Ishikawa (cell line): ENCODE data around the gene NAP1L1.
A peak's percentile ranks its signal among the peaks of the same experiment; 100 is the strongest.

Experiments
- CEBPB ChIP-seq: IDR thresholded peaks from 2 replicates; pipeline ENCODE4 v1.6.1; 2012
- CREB1 ChIP-seq: IDR thresholded peaks from 2 replicates; pipeline ENCODE4 v1.6.1; 2012; ENCODE audit warnings: low read depth
- EGR1 ChIP-seq: IDR thresholded peaks from 2 replicates; pipeline ENCODE4 v1.6.1; 2012
- EP300 ChIP-seq: IDR thresholded peaks from 2 replicates; pipeline ENCODE4 v1.6.1; 2012; ENCODE audit warnings: borderline replicate concordance
- FOXM1 ChIP-seq: IDR thresholded peaks from 2 replicates; pipeline ENCODE4 v1.6.1; 2012; ENCODE audit warnings: low read depth, borderline replicate concordance
- NFIC ChIP-seq: IDR thresholded peaks from 2 replicates; pipeline ENCODE4 v1.6.1; 2012
- RAD21 ChIP-seq: IDR thresholded peaks from 2 replicates; pipeline ENCODE4 v1.6.1; 2012; ENCODE audit warnings: low read depth
- TAF1 ChIP-seq: IDR thresholded peaks from 2 replicates; pipeline ENCODE4 v1.6.1; 2012; ENCODE audit warnings: low read depth, mild to moderate bottlenecking
- TCF12 ChIP-seq: IDR thresholded peaks from 2 replicates; pipeline ENCODE4 v1.6.1; 2012; ENCODE audit warnings: low read depth
- TEAD4 ChIP-seq: IDR thresholded peaks from 2 replicates; pipeline ENCODE4 v1.6.1; 2012
- USF1 ChIP-seq: IDR thresholded peaks from 2 replicates; pipeline ENCODE4 v1.6.1; 2012
- YY1 ChIP-seq: IDR thresholded peaks from 2 replicates; pipeline ENCODE4 v1.6.1; 2012; ENCODE audit warnings: low read depth
- ZBTB7A ChIP-seq: IDR thresholded peaks from 2 replicates; pipeline ENCODE4 v1.6.1; 2012; ENCODE audit warnings: low read depth
- TF ChIP-seq, protein P1 (sequence below): IDR thresholded peaks from 2 replicates; pipeline ENCODE4 v1.6.1; 2012

Gene NAP1L1

DNA sequence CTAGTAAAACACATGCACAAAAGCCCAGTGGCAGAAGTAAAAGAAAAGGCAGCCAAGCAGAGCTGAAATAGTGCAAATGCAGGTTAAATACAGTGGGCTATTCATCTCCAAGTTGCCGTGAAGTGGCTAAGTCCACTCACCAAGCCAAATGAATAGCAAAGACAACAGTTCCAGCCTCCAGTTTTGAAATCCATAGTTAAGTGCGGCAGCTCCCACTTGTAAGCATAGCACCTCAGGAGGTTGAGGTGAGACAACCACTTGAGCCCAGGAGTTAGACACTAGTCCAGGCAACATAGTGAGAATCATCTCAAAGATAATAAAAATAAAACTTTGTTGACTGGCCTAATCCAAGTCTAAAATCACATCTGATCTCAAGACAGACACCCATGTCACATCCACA lies 43.1 kb downstream of the NAP1L1 start:
- TF ChIP-seq TEAD4 (no peak), TCF12 (no peak), YY1 (no peak), ZBTB7A (no peak), CEBPB (no peak), EGR1 (no peak), FOXM1 (no peak), USF1 (no peak), NFIC (no peak)

DNA sequence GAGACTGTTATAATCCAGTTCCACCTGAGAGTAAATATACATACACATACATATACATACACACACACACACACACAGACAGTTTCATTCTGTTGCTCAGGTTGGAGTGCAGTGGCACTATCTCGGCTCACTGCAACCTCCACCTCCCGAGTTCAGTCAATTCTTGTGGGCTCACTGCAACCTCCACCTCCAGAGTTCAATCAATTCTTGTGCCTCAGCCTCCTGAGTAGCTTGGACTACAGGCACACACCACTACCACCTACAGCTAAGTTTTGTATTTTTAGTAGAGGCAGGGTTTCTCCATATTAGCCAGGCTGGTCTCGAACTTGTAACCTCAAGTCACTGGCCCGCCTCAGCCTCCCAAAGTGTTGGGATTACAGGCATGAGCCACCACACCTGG lies 44.0 kb downstream of the NAP1L1 start:
- no peak for TF ChIP-seq ZBTB7A
- TF ChIP-seq, protein P1, sequence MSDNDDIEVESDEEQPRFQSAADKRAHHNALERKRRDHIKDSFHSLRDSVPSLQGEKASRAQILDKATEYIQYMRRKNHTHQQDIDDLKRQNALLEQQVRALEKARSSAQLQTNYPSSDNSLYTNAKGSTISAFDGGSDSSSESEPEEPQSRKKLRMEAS: no peak

DNA sequence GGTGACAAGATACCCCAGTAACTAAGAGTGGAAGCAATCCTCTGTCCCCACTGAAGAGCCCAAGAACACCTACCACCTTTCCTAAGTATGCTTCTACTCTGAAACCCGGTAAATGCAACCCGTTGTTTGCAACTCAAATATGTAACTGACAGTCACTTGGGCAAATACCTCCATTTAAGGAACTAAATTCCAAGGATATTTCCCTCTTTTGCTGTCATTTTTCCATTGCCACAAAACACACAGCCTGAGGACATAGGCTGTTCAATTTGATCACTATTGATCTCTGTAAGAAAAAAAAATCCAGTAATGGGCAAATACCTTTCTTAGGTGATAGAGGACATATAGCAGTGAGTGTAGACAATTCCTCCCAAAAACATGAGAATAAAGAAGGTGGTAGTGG lies 46.3 kb downstream of the NAP1L1 start:
- TF ChIP-seq FOXM1 (no peak), TEAD4 (no peak), CREB1 (no peak)

DNA sequence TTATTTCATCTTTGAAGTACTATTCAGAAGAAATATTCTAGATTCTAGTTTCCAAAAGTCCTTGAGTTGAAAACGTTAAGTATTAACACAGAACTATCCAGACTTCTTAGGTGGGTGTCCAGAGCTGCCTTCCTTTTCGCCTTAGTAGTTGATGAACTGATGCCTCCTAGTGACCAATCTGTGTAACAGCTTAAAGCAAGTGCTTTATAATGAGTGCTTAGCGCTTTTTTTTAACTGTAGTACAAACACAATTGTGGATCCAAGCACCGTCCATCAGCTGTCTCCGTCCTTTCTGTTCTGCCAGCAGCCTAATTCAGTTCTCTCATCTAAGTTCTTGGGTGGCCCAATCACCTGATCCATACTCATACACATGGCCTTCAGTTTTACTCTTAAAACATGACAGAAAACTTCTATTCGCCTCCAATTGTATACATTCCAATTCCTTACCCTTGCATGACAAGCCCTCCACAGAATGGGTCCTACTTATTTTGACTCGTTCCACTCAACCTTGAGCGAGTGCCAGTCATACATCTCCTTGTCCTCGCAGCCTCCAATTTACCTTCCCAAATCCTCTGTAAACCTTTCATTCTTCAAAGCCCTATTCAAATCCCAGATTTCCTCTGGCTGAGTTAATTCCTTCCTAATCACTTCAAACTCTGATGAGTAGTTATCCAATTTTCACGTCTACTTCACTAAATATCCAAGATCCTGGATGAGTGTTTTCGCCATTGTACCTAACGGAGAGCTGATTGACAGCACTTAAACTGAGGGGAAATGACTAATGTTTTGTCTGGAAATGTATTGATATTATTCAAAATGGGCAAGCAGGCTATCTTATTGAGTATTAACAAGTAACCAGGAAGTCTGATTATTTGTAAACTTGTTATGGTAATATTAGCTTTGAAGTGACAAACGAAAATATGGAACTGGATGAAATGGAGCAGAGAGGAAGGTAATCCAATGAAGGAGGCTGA lies 47.1 kb downstream of the NAP1L1 start:
- TF ChIP-seq RAD21: peak; percentile 84
- no peak for TF ChIP-seq YY1

- TF ChIP-seq TAF1: no peak
- TF ChIP-seq FOXM1: no peak
- TF ChIP-seq, protein P1: no peak
- no peak for TF ChIP-seq NFIC
- no peak for TF ChIP-seq TEAD4
- TF ChIP-seq USF1: no peak
- no peak for TF ChIP-seq TCF12
- no peak for TF ChIP-seq ZBTB7A
- no peak for TF ChIP-seq YY1
- TF ChIP-seq CREB1: no peak
- TF ChIP-seq CEBPB: no peak
Measured at GRCh38 chr12:76035045-76035444, 49.4 kb downstream of the NAP1L1 start.

- no peak for TF ChIP-seq FOXM1
- no peak for TF ChIP-seq EGR1
- no peak for TF ChIP-seq RAD21
- TF ChIP-seq CREB1: no peak
- TF ChIP-seq TEAD4: no peak
- TF ChIP-seq TCF12: no peak
- no peak for TF ChIP-seq USF1
- no peak for TF ChIP-seq EP300
- no peak for TF ChIP-seq CEBPB
Measured at GRCh38 chr12:76033081-76034011, 51.1 kb downstream of the NAP1L1 start.

GRCh38 chr12:76032043-76032981 lies 52.2 kb downstream of the NAP1L1 start:
- no peak for TF ChIP-seq CREB1
- TF ChIP-seq EGR1: peak; percentile 12; the same call in 1 of the 2 replicates

- no peak; the same call in 1 of the 2 replicates for TF ChIP-seq TEAD4
- peak; percentile 63; the same call in 1 of the 2 replicates for TF ChIP-seq EP300
- peak; percentile 90 for TF ChIP-seq NFIC
- TF ChIP-seq FOXM1: no peak
- no peak for TF ChIP-seq CEBPB
- TF ChIP-seq, protein P1: peak; percentile 61; the same call in 1 of the 2 replicates
- no peak for TF ChIP-seq CREB1
- TF ChIP-seq RAD21: peak; percentile 58
- TF ChIP-seq ZBTB7A: 0 out of 2 replicates have a peak, but pooled peaks have one; percentile 62
- peak; percentile 83 for TF ChIP-seq TCF12
- peak; percentile 57; the same call in 1 of the 2 replicates for TF ChIP-seq EGR1
- TF ChIP-seq TAF1: peak; percentile 51; the same call in 1 of the 2 replicates
Measured at GRCh38 chr12:76031414-76032042, 53.0 kb downstream of the NAP1L1 start, which contains the start of gene PHLDA1. Gene PHLDA1 (minus strand): TSS chr12:76031776.
